HepG2 (cell line): ENCODE data around the gene MRNIP. TPM values are rescaled to one million over a fixed set of nuclear protein-coding genes. Genes with fewer than 3 reads are reported as not detected.

Source experiments
- BRF2 ChIP-seq: sonication (generic); formaldehyde crosslinking; IDR thresholded peaks from 2 replicates; pipeline ENCODE4 v1.8.1; 2022; ENCODE audit warnings: mild to moderate bottlenecking, missing genetic modification reagents
- CBX2 ChIP-seq, 2 experiments: fragments of 200-600 bp in 1 of 2; sonication (generic); formaldehyde crosslinking in 1 of 2; IDR thresholded peaks; 2 replicates each; pipeline versions ENCODE4 v1.7.0 to v1.8.1; 2018 to 2022; ENCODE audit warnings: low read depth in 2 of 2, low read length in 1 of 2, mild to moderate bottlenecking in 1 of 2, missing genetic modification reagents in 1 of 2
- CEBPB ChIP-seq: IDR thresholded peaks from 2 replicates; pipeline ENCODE4 v1.6.1; 2011; ENCODE audit warnings: low read depth, low read length, improper control_type of control experiment, borderline replicate concordance
- DDIT3 ChIP-seq: sonication (generic); formaldehyde crosslinking; IDR thresholded peaks from 2 replicates; pipeline ENCODE4 v1.4.0; 2020; ENCODE audit warnings: mild to moderate bottlenecking, missing genetic modification reagents
- MAFF ChIP-seq: IDR thresholded peaks from 2 replicates; pipeline ENCODE4 v1.6.1; 2011; ENCODE audit warnings: low read depth, low read length, improper control_type of control experiment
- NFYC ChIP-seq: IDR thresholded peaks from 2 replicates; pipeline ENCODE4 v1.6.1; 2016; ENCODE audit warnings: missing genetic modification reagents, missing compliant biosample characterization
- RBFOX2 ChIP-seq: fragments of 200-400 bp; formaldehyde crosslinking; IDR thresholded peaks from 2 replicates; pipeline ENCODE4 v1.6.1; 2017; ENCODE audit warnings: low read depth, mild to moderate bottlenecking, low read length
- RFX1 ChIP-seq: fragments of 450-650 bp; IDR thresholded peaks from 2 replicates; pipeline ENCODE4 v1.6.1; 2017
- SAFB2 ChIP-seq: sonication (generic); formaldehyde crosslinking; IDR thresholded peaks from 2 replicates; pipeline ENCODE4 v1.5.1; 2020; ENCODE audit warnings: missing genetic modification reagents, low read depth, mild to moderate bottlenecking, borderline replicate concordance
- SMAD3 ChIP-seq: sonication (generic); formaldehyde crosslinking; IDR thresholded peaks from 2 replicates; pipeline ENCODE4 v1.4.0; 2020; ENCODE audit warnings: missing genetic modification reagents
- SP4 ChIP-seq: sonication (generic); formaldehyde crosslinking; IDR thresholded peaks from 2 replicates; pipeline ENCODE4 v1.8.1; 2023; ENCODE audit warnings: mild to moderate bottlenecking, missing genetic modification reagents
- TCF7L2 ChIP-seq: IDR thresholded peaks from 2 replicates; pipeline ENCODE4 v1.6.1; 2011; ENCODE audit warnings: mild to moderate bottlenecking, low read depth, low read length, moderate library complexity
- THAP11 ChIP-seq: IDR thresholded peaks from 2 replicates; pipeline ENCODE4 v1.6.1; 2016; ENCODE audit warnings: missing biosample characterization, missing genetic modification reagents
- YY1 ChIP-seq: IDR thresholded peaks from 2 replicates; pipeline ENCODE4 v1.6.1; 2011; ENCODE audit warnings: low read length, low read depth, moderate library complexity, mild to moderate bottlenecking; ENCODE audit not compliant: insufficient read depth, insufficient replicate concordance
- ZBTB26 ChIP-seq: IDR thresholded peaks from 2 replicates; pipeline ENCODE4 v1.6.1; 2016; ENCODE audit warnings: missing compliant biosample characterization, missing genetic modification reagents, borderline replicate concordance
- ZBTB34 ChIP-seq: sonication (generic); formaldehyde crosslinking; IDR thresholded peaks from 2 replicates; pipeline ENCODE4 v1.8.0; 2022; ENCODE audit warnings: mild to moderate bottlenecking, missing genetic modification reagents
- ZBTB7A ChIP-seq: sonication (generic); formaldehyde crosslinking; IDR thresholded peaks from 2 replicates; pipeline ENCODE4 v1.8.0; 2022; ENCODE audit warnings: mild to moderate bottlenecking, missing genetic modification reagents
- ZNF33B ChIP-seq: sonication (generic); formaldehyde crosslinking; IDR thresholded peaks from 2 replicates; pipeline ENCODE4 v1.5.1; 2020; ENCODE audit warnings: mild to moderate bottlenecking, missing genetic modification reagents
- ZNF580 ChIP-seq: IDR thresholded peaks from 2 replicates; pipeline ENCODE4 v1.6.1; 2016; ENCODE audit warnings: low read depth, borderline replicate concordance
- ZNF619 ChIP-seq: sonication (generic); formaldehyde crosslinking; IDR thresholded peaks from 2 replicates; pipeline ENCODE4 v1.4.0; 2020; ENCODE audit warnings: mild to moderate bottlenecking, missing genetic modification reagents
- ZNF687 ChIP-seq: sonication (generic); formaldehyde crosslinking; IDR thresholded peaks from 2 replicates; pipeline ENCODE4 v1.5.1; 2020; ENCODE audit warnings: mild to moderate bottlenecking, missing genetic modification reagents, moderate library complexity
- polyA plus RNA-seq, 8 experiments: library from polyadenylated mRNA; depleted of rRNA in 3 of 8; stranded (reverse) in 7 of 8; unstranded in 1 of 8; fragments of >200 nt; fragmentation: Illumina TruSeq in 4 of 8; extraction: Trizol in 4 of 8; gene quantifications; 2 replicates each; pipeline versions ENCODE4 v1.2.1 to v1.2.3, GENCODE V29; 2011 to 2016; ENCODE audit warnings: low read depth in 4 of 8, missing spikeins in 1 of 8, mixed read lengths in 1 of 8; ENCODE audit not compliant: insufficient read depth in 1 of 8
- total RNA-seq, 5 experiments: library from RNA; depleted of rRNA; stranded (reverse); fragments of >200 nt; fragmentation: Illumina TruSeq; extraction: Trizol; gene quantifications; 2 replicates each; pipeline ENCODE4 v1.2.3, GENCODE V29; 2016; ENCODE audit warnings: low read depth in 1 of 5

Gene MRNIP
- total and polyA plus RNA-seq, 2 of the 13 experiments (the other 11 are each of a cell fraction or from before 2014, with no cell fraction given) = 15.5 to 34.1 TPM

- TF ChIP-seq ZBTB26 (CRISPR knock-in tag) = no peak
- TF ChIP-seq NFYC (CRISPR knock-in tag) = no peak
- TF ChIP-seq TCF7L2 = no peak
- TF ChIP-seq RBFOX2 = peak; percentile 81
- TF ChIP-seq CEBPB = peak; percentile 86
- TF ChIP-seq YY1 = peak; percentile 75
- peak; percentile 59; the same call in 1 of the 2 replicates for TF ChIP-seq ZBTB7A
- peak; percentile 68; the same call in 1 of the 2 replicates for TF ChIP-seq SMAD3 (CRISPR knock-in tag)
- TF ChIP-seq DDIT3 (CRISPR knock-in tag) = no peak
- TF ChIP-seq ZNF33B = no peak
- peak; percentile 87 for TF ChIP-seq ZNF687 (CRISPR knock-in tag)
- no peak for TF ChIP-seq ZNF619 (CRISPR knock-in tag)
- TF ChIP-seq ZBTB34 = peak; percentile 66; the same call in 1 of the 2 replicates
- TF ChIP-seq SAFB2 (CRISPR knock-in tag) = peak; percentile 91
- TF ChIP-seq BRF2 (CRISPR knock-in tag) = peak; percentile 62; the same call in 1 of the 2 replicates
- TF ChIP-seq SP4 (CRISPR knock-in tag) = peak; percentile 66
- no peak for TF ChIP-seq CBX2 (IDR thresholded peaks at IDR 0.05; ENCODE audit: low read depth, low read length)
- no peak for TF ChIP-seq CBX2 (CRISPR knock-in tag; IDR thresholded peaks at IDR 0.05; ENCODE audit: low read depth)
- TF ChIP-seq RFX1 = no peak
- TF ChIP-seq MAFF = no peak; the same call in 1 of the 2 replicates
- no peak; the same call in 1 of the 2 replicates for TF ChIP-seq ZNF580 (CRISPR knock-in tag)
- TF ChIP-seq THAP11 (CRISPR knock-in tag) = peak; percentile 83
These were observed 39.8 kb downstream of the MRNIP start (continued) for GRCh38 chr5:179818746-179819295.
